Transverse colon (tissue), 3 donors: ENCODE data around the gene U2AF2.

ENCODE experiments used
- CTCF ChIP-seq, 5 experiments: fragments of 200-600 bp in 3 of 5; fragments of 450-650 bp in 2 of 5; sonication (generic) in 3 of 5; IDR thresholded peaks; 1 replicate in 2 of 5; 2 replicates in 3 of 5; pipeline ENCODE4 v1.5.1; 2016 to 2017; ENCODE audit warnings: antibody characterized with exemption in 5 of 5, inconsistent platforms in 3 of 5, mild to moderate bottlenecking in 2 of 5, moderate library complexity in 1 of 5
- EP300 ChIP-seq: sonication (generic); formaldehyde crosslinking; IDR thresholded peaks from one replicate; pipeline ENCODE4 v1.6.1; 2017; ENCODE audit warnings: antibody characterized with exemption, low read depth
- POLR2A ChIP-seq: fragments of 450-650 bp; IDR thresholded peaks from one replicate; pipeline ENCODE4 v1.6.1; 2016; ENCODE audit warnings: antibody characterized with exemption, mild to moderate bottlenecking, moderate library complexity

GRCh38 chr19:55671054-55671378 is 16.2 kb downstream of the U2AF2 start:
- TF ChIP-seq CTCF (IDR thresholded peaks at IDR 0.05): no peak
- no peak for TF ChIP-seq POLR2A
- no peak for TF ChIP-seq EP300
